Measurements from ENCODE around the gene SENP7.
"Not testable (repeated sequence)": the region's sequence is repeated elsewhere in the genome, so short reads cannot be mapped to it uniquely, and the experiment has no call there.

Gene SENP7, protein sequence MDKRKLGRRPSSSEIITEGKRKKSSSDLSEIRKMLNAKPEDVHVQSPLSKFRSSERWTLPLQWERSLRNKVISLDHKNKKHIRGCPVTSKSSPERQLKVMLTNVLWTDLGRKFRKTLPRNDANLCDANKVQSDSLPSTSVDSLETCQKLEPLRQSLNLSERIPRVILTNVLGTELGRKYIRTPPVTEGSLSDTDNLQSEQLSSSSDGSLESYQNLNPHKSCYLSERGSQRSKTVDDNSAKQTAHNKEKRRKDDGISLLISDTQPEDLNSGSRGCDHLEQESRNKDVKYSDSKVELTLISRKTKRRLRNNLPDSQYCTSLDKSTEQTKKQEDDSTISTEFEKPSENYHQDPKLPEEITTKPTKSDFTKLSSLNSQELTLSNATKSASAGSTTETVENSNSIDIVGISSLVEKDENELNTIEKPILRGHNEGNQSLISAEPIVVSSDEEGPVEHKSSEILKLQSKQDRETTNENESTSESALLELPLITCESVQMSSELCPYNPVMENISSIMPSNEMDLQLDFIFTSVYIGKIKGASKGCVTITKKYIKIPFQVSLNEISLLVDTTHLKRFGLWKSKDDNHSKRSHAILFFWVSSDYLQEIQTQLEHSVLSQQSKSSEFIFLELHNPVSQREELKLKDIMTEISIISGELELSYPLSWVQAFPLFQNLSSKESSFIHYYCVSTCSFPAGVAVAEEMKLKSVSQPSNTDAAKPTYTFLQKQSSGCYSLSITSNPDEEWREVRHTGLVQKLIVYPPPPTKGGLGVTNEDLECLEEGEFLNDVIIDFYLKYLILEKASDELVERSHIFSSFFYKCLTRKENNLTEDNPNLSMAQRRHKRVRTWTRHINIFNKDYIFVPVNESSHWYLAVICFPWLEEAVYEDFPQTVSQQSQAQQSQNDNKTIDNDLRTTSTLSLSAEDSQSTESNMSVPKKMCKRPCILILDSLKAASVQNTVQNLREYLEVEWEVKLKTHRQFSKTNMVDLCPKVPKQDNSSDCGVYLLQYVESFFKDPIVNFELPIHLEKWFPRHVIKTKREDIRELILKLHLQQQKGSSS

DNA sequence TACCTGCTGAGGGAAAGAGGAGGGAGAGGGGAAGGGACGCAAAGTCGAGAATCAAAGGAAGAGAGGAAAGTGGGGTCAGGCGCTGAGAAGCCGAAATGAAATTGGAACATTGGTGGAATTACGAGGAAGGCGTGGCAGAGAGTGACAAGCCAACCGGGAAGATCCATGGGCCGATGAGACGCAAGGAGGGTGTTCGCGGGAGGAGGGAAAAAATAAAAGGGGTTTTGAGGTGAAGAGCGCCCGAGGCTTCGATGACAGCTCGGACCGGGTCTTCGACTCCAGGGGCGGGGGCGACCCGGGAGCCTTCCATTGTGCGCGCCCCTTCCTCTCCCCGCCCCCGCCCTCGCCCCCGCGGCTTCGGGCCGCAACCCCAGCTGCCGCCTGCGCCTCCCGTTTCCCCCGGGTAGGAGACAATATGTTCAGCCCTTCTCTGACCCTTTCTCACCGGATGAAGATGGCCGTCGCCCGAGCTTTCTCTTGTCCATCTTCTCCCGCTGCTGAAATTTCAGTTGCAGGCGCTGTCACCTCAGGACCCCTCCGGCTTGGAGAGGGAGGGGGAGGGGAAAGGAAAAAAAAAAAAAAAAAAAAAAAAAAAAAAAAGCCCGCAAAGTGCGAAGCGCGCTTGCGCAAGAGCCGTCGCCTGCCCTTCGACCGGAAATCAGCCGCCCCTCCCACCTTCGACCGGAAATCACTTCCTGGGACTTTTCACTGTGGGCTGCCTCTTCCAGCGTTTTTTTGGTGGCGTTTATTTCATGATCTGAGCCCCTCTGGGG lies at the start of gene SENP7:
Gene SENP7 (minus strand): TSS at position 567 of the 773 bp plus-strand sequence. CDS start 82 bp downstream, at position 485.
- peak; percentile 56 to 65 for DNase-seq (ENCODE audit: extremely low read depth in 1 of 2, low read depth in 1 of 2)

DNA sequence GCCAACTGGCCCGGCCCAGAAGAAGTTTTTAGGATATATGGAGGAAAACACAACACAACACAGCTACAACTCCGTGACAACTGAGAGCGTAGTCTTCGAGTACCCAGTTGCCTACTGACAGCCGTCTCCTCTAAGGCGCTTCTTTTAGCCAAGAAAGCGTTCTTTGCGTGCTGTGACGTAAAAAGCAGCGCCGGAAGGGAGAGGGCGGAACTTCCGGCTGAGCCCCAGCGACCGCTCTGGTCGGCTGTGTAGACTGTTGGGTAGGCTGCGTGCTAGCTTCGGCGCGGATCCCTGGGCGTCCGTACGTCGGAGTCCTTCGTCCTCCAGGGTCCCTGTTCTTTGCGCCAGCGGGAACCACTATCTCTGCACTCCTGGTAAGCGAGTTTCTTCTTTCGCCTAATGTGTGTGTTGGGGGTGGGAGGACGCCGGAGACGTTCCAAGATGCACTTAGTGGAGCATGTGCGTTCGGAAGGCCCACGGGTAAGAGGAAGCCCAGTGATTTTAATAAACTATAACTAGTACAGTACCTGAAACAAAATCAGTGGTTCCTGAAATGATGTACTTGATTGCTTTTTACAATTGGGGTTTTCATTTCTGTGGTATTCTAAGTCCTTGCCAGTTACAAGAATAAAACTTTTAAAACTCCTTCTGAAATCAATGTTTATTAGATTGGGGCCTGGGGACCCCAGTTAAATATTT lies 48.8 kb upstream of the SENP7 start, which contains the start of gene TRMT10C:
Gene TRMT10C (plus strand): TSS at position 239 of the 699 bp plus-strand sequence. CDS start 2,914 bp downstream, outside the sequence.
- DNase-seq (ENCODE audit: extremely low read depth in 1 of 2, low read depth in 1 of 2), result peak; percentile 76 to 87

DNA sequence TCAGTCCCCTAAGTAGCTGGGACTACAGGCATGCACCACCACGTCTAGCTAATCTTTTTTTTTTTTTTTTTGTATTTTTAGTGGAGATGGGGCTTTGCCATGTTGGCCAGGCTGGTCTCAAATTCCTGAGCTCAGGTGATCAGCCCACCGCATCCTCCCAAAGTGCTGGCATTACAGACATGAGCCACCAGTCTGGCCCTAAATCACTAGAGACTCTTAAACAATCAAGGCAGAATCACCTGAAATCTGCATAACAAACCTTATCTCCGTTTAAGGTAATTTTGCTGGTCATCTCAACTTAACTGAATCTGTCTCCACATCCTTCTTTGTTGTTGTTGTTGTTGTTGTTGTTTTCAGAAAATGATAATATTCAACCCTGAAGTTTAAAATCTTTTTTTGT lies 43.1 kb upstream of the SENP7 start:
- DNase-seq (ENCODE audit: extremely low read depth in 1 of 2, low read depth in 1 of 2), result no peak

DNA sequence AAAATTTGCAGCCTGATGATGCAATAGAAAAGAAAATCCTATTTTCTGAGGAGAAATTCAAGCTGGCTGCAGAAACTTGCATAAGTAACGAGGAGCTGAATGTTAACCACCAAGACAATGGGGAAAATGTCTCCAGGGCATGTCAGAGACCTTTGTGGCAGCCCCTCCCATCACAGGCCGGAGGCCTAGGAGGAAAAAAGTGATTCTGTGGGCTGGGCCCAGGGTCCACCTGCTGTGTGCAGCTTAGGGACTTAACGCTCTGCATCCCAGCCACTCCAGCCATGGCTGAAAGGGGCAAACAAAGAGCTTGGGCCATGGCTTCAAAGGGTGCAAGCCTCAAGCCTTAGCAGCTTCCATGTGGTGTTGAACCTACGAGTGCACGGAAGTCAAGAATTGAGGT lies 40.4 kb upstream of the SENP7 start:
- not testable (repeated sequence) for DNase-seq (ENCODE audit: extremely low read depth in 1 of 2, low read depth in 1 of 2)

DNA sequence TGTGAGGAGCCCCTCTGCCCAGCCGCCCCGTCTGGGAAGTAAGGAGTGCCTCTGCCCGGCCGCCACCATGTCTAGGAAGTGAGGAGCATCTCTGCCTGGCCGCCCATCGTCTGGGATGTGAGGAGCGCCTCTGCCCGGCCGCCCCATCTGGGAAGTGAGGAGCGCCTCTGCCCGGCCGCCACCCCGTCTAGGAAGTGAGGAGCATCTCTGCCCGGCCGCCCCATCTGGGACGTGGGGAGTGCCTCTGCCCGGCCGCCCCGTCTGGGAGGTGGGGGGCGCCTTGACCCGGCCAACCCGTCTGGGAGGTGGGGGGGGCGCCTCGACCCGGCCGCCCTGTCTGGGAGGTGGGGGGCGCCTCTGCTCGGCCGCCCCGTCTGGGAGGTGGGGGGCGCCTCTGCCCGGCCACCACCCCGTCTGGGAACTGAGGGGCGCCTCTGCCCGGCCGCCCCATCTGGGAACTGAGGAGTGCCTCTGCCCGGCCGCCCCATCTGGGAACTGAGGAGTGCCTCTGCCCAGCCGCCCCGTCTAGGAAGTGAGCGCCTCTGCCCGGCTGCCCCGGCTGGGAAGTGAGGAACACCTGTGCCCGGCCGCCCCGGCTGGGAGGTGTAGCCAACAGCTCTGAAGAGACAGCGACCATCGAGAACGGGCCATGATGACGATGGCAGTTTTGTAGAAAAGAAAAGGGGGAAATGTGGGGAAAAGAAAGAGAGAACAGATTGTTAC lies 38.5 kb upstream of the SENP7 start:
- not testable (repeated sequence) for DNase-seq (ENCODE audit: extremely low read depth in 1 of 2, low read depth in 1 of 2)

DNA sequence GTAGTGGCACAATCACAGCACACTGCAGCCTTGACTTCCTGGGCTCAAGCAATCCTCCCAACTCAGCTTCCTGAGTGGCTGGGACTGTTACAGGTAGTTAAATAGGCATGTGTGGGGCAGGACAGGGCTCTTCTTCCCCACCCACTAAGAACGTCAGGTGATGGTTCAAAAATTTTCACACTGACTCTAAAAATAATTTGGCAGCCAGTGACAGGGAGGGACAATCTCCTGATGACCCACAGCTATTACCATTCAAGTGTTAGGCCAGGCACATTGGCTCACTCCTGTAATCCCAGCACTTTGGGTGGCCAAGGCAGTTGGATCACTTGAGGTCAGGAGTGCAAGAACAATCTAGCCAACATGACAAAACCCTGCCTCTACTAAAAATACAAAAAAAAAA lies 36.5 kb upstream of the SENP7 start:
- no peak for DNase-seq (ENCODE audit: extremely low read depth in 1 of 2, low read depth in 1 of 2)

DNA sequence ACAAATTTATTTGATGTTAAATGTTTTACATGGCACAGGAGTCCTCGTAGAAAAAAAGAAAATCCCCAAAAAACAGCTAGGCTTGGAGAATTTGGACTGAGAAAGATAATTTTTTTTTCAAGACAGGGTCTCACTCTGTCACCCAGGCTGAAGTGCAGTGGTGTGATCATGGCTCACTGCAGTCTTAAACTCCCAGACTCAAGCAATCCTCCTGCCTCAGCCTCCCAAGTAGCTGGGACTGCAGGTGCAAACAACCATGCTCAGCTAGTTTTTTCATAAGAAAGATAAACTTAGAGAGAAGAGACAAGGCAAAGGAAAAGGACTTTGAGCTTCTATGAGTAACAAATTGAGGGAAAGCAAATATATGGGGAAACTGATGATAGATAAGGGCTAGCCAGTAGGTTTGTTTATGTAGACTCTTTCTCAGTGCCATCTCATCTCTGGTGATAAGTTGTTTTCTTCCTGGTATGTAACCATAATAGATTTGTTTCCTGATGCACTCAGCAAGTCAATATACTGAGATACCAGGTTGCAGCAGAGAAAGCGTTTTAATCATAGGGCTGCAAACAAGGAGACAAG lies 35.6 kb upstream of the SENP7 start:
- no peak for DNase-seq (ENCODE audit: extremely low read depth in 1 of 2, low read depth in 1 of 2)

DNA sequence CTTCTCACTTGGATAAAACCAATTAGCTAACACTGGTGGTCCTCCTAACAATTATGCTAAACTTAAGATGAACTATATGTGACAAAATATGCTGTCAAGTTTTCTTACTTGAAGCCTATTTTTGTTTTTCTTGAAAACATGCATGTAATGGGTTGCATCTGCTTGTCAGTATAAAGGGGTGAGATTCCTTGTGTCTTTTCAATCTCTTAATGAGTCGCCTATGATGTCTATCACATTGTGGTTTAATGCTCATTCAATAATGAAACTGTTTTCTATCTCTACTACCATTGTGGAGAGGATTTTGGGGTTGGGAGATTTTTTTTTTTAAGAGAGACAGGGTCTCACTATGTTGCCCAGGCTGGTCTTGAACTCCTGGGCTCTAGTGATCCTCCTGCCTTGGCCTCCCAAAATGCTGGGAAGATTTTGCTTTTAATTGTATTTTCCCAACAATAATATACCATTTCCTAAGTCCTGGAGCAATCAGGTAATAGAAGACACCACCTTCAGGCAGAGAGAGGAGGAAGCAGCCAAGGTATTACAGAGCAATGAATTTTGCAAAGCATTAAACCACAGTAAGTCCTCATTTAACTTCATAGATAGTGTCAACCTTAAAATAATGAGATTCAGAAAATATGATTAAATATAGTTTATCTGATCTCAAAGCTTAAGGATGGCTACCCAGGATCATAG lies 31.3 kb upstream of the SENP7 start:
- DNase-seq (ENCODE audit: extremely low read depth in 1 of 2, low read depth in 1 of 2), result no peak

DNA sequence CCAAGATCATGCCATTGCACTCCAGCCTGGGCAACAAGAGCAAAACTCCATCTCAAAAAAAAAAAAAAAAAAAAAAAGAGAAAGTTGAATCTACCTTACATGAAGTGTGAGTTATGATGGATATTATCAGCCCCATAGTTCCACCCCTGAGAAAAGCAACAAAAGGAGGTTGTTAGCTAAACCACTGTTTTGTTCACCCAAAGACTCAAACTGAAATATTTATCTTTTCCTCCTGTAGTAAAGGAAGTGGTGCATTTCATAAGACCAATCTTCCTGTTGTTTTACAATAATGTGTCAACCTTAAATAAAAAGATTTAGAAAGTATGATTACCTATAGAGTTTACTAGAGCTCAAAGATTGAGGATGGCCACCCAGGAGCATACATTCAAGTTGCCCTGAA lies 29.9 kb upstream of the SENP7 start:
- no peak for DNase-seq (ENCODE audit: extremely low read depth in 1 of 2, low read depth in 1 of 2)

DNA sequence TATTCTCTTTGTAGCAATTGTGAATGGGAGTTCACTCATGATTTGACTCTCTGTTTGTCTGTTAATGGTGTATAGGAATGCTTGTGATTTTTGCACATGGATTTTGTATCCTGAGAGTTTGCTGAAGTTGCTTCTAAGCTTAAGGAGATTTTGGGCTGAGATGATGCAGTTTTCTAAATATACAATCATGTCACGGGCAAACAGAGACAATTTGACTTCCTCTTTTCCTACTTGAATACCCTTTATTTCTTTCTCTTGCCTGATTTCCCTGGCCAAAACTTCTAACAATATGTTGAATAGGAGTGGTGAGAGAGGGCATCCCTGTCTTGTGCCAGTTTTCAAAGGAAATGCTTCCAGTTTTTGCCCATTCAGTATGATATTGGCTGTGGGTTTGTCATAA lies 23.9 kb upstream of the SENP7 start:
- not testable (repeated sequence) for DNase-seq (ENCODE audit: extremely low read depth in 1 of 2, low read depth in 1 of 2)

DNA sequence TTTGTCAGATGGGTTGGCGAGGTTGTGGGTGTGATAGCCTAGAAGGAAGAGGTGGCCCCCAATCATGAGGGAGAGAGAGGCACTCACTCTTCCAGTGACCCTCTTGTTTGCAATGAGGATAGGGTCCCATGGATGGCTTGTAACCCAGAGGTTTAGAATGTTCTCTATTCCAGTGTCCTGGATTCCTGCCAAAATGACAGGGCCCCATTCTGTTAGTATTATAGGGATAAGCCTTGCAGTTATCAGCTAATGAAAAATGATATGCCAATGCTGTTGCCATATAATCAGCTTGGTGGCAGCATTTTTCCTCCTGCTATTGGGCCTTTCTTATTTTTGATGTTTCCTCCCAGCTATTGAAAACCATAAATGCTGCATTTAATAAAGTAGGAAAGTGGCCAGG lies 23.3 kb upstream of the SENP7 start:
- no peak for DNase-seq (ENCODE audit: extremely low read depth in 1 of 2, low read depth in 1 of 2)

DNA sequence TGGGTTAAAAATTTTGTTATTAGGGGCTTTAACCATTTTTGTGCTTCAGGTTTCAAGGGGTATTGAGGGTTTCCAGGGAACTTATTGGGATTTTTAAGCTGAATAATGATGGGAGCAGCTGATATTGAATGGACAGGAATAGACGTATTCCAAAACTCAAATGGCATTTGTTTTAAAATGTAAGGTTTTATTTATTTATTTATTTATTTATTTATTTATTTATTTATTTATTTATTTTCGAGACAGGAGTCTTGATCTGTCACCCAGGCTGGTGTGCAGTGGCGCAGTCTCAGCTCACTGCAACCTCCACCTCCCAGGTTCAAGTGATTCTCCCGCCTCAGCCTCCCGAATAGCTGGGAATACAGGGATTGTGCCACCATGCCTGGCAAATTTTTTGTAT lies 22.2 kb upstream of the SENP7 start:
- DNase-seq (ENCODE audit: extremely low read depth in 1 of 2, low read depth in 1 of 2), result no peak

DNA sequence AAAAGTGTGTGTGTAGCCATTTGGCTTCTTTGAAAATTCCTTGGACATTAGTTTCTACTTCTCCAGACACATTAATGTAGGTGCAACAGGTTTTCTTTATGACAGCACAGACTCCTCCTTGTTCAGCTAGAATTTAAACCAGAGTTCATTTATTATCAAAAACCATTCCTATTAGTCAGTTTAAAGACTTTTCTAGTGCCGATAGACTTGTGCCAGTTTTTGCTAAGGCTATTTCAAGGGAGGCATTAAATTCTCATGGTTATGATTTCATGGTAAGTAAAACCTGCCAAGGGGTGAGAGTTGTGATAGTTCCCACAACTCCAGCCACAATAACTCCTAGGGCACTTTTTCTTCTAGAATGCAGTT lies 20.6 kb upstream of the SENP7 start:
- DNase-seq (ENCODE audit: extremely low read depth in 1 of 2, low read depth in 1 of 2), result no peak

DNA sequence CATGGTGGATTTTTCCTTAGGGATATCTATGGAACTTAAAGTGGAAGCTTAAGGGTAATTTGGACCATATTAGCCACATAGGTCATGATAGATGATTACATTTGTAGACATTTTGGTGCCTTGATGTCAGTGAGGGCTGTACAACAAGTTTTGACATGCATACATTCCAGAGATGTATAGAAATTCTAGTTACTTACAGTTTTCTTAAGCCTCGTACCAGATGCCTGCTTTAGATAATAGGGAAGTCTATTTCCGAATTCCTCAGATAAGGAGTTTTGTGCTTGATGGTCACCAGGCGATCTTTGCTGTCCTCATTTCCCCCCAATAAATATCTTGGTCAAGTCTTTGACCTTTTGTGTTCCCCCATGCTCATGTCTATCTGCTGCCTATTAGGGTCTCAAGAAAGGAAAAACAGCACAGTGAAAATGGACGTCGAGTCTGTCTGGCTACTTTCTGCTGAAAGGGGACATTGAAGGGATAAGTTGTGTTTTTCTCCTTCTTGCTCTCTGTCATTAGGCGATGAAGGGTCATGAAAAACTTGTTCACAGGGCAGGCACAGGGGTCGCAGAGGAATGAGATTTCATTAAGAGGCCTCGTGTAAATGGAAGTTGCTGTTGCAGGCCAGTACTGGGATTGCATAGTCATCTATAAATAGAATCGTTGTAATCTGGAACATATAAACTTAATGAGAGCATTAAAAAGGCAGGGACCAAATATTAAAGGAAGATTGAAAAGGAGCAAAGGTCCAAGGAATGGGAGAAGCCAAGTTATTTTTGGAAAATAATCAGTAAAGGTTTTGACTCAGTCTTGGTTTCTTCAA lies 20.0 kb upstream of the SENP7 start:
- no peak for DNase-seq (ENCODE audit: extremely low read depth in 1 of 2, low read depth in 1 of 2)

DNA sequence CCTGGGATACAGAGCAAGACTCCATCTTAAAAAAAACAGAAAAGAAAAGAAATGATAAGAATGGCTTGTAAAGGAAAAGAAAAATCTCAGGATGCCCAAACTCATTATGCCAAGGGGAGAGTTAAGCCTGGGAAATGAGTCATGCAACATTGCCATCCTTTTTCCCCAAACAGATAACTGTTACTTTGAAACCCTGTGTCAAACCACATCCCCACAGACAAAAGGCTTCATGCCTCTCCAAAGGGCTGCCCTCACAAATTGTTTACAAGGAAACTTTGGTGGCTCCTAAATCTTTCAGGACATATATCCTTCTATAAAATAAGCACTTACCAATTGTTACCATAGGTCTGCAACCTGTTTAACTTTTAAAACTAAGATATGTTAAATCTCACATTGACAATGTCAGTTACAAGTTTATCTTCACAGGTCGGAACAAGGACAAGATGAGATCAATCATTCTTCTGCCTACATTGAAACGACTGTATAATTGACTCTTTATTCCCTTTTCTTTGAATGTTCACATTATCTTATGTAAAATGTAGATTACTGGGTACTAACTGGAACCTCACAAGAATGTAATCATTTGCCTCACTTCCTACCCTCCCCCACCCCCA lies 18.6 kb upstream of the SENP7 start:
- no peak for DNase-seq (ENCODE audit: extremely low read depth in 1 of 2, low read depth in 1 of 2)

DNA sequence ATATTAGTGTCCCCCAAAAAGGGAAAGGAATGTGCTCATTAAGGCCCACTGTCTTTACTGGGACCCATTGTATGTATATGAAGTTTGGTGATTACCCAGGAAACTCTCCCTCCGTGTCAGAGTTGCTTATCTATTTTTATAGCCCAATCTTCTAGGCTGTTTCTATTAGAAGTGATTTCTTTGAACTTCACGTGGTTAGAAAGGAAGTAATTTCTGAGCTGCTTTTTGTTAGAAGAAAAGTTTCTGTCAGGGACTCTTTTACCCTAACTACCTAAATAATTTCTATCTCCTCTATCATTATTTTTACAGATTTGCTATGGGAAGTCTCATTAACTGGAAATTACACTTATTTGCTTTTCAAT lies 17.7 kb upstream of the SENP7 start:
- DNase-seq (ENCODE audit: extremely low read depth in 1 of 2, low read depth in 1 of 2), result no peak
